Measurements from ENCODE around the gene NANOS1.

GRCh38 chr10:118981946-118982345 is 47.6 kb upstream of the NANOS1 start:
- TF ChIP-seq THRAP3 (IDR thresholded peaks at IDR 0.05; ENCODE audit: borderline replicate concordance) (no peak), CTBP1 (IDR thresholded peaks at IDR 0.05; ENCODE audit: borderline replicate concordance) (no peak), HMG20A (CRISPR knock-in tag; conservative IDR thresholded peaks at IDR 0.05) (no peak), ZNF780A (CRISPR knock-in tag; IDR thresholded peaks at IDR 0.05) (no peak)
